ENCODE data around the gene ADM2. TPM values are rescaled to one million over a fixed set of nuclear protein-coding genes. Genes with fewer than 3 reads are reported as not detected.

The ADM2 gene
- total RNA-seq, 1 donor from 2014 or later, result not detected

GRCh38 chr22:50465066-50465930 lies 16.0 kb upstream of the ADM2 start:
- Histone ChIP-seq H3K4me1 (peaks cover 26% of the 10 kb centered on the region), H3K9me3 (no peaks in the 10 kb centered on the region), H3K27ac (no peak overlapping the region), H3K27me3 (no peaks in the 10 kb centered on the region), H3K4me3 (no peak overlapping the region), H3K36me3 (peaks cover 0 to 78% of the 10 kb centered on the region in 2 donors)
- TF ChIP-seq POLR2AphosphoS5 (IDR thresholded peaks at IDR 0.05; ENCODE audit: insufficient read depth in 1 of 2, low read depth in 1 of 2) (no peak), POLR2A (IDR thresholded peaks at IDR 0.05) (no peak)
- intact Hi-C loops (cut with DNase I), result no loop called here
- DNase-seq (ENCODE audit: extremely low spot score in 2 of 2), result no peak

GRCh38 chr22:50467341-50467740 lies 14.0 kb upstream of the ADM2 start:
- H3K4me1 ChIP-seq, result peaks cover 46% of the 10 kb centered on the region
- intact Hi-C loops (cut with DNase I), result no loop called here
- no peaks in the 10 kb centered on the region for H3K9me3 ChIP-seq
- H3K27me3 ChIP-seq, result no peaks in the 10 kb centered on the region
- TF ChIP-seq CTCF (IDR thresholded peaks at IDR 0.05) (no peak), POLR2A (IDR thresholded peaks at IDR 0.05) (no peak), POLR2AphosphoS5 (IDR thresholded peaks at IDR 0.05; ENCODE audit: insufficient read depth in 1 of 2, low read depth in 1 of 2) (no peak)
- no peak overlapping the region for H3K4me3 ChIP-seq
- H3K27ac ChIP-seq, result no peak overlapping the region
- H3K36me3 ChIP-seq, result peaks cover 0 to 57% of the 10 kb centered on the region in 2 donors
- DNase-seq (ENCODE audit: extremely low spot score in 2 of 2), result no peak

- DNase-seq (ENCODE audit: extremely low spot score in 2 of 2), result no peak
- intact Hi-C loops (cut with DNase I), result no loop called here
- H3K36me3 ChIP-seq, result peaks cover 0 to 52% of the 10 kb centered on the region in 2 donors
Observed at GRCh38 chr22:50467773-50468440, 13.4 kb upstream of the ADM2 start.

GRCh38 chr22:50468626-50469025 lies 12.7 kb upstream of the ADM2 start:
- Histone ChIP-seq H3K9me3 (no peaks in the 10 kb centered on the region), H3K4me3 (no peak overlapping the region), H3K36me3 (peaks cover 0 to 45% of the 10 kb centered on the region in 2 donors), H3K27ac (no peak overlapping the region), H3K4me1 (peaks cover 59% of the 10 kb centered on the region), H3K27me3 (no peaks in the 10 kb centered on the region)
- intact Hi-C loops (cut with DNase I), result no loop called here
- no peak for DNase-seq (ENCODE audit: extremely low spot score in 2 of 2)
- TF ChIP-seq POLR2AphosphoS5 (IDR thresholded peaks at IDR 0.05; ENCODE audit: insufficient read depth in 1 of 2, low read depth in 1 of 2), result no peak
- TF ChIP-seq POLR2A (IDR thresholded peaks at IDR 0.05), result no peak
- no peak for TF ChIP-seq CTCF (IDR thresholded peaks at IDR 0.05)

More at GRCh38 chr22:50467773-50468440, 13.4 kb upstream of the ADM2 start:
- H3K27me3 ChIP-seq, result no peaks in the 10 kb centered on the region
- no peak overlapping the region for H3K27ac ChIP-seq
- peaks cover 52% of the 10 kb centered on the region for H3K4me1 ChIP-seq
- TF ChIP-seq CTCF (IDR thresholded peaks at IDR 0.05) (no peak), POLR2AphosphoS5 (IDR thresholded peaks at IDR 0.05; ENCODE audit: insufficient read depth in 1 of 2, low read depth in 1 of 2) (no peak), POLR2A (IDR thresholded peaks at IDR 0.05) (no peak)
- no peaks in the 10 kb centered on the region for H3K9me3 ChIP-seq
- no peak overlapping the region for H3K4me3 ChIP-seq

GRCh38 chr22:50469377-50470305 lies 11.7 kb upstream of the ADM2 start:
- no peak overlapping the region for H3K27ac ChIP-seq
- no peak overlapping the region for H3K4me3 ChIP-seq
- H3K4me1 ChIP-seq, result peaks cover 65% of the 10 kb centered on the region
- intact Hi-C loops (cut with DNase I), result no loop called here
- no peak for DNase-seq (ENCODE audit: extremely low spot score in 2 of 2)
- peaks cover 0 to 35% of the 10 kb centered on the region in 2 donors for H3K36me3 ChIP-seq
- TF ChIP-seq CTCF (IDR thresholded peaks at IDR 0.05) (no peak), POLR2AphosphoS5 (IDR thresholded peaks at IDR 0.05; ENCODE audit: insufficient read depth in 1 of 2, low read depth in 1 of 2) (no peak), POLR2A (IDR thresholded peaks at IDR 0.05) (no peak)
- H3K9me3 ChIP-seq, result no peaks in the 10 kb centered on the region
- no peaks in the 10 kb centered on the region for H3K27me3 ChIP-seq

All from vagina (tissue), 2 donors.